ENCODE measurements around the gene RREB1. TPM values are rescaled to one million over a fixed set of nuclear protein-coding genes. Genes with fewer than 3 reads are reported as not detected.

Gene RREB1
- 1.2 and 1.5 TPM in 2 replicates for polyA plus RNA-seq (2011; rRNA removed)
- polyA minus RNA-seq (2011; rRNA and poly(A)+ RNA removed): 20.8 and 24.4 TPM in 2 replicates

GRCh38 chr6:7107578-7108195 lies at the start of gene RREB1:
Gene RREB1 (plus strand): TSS chr6:7107961. CDS start chr6:7181912, 73,951 bp downstream.
- no peak for DNase-seq (ENCODE audit: low read depth)
- Histone ChIP-seq H3K4me3 (ENCODE audit: low read depth, low read length) (peak within 1 kb of the TSS; percentile 91), H3K27me3 (ENCODE audit: control insufficient read depth, insufficient read depth, low read length) (no peaks in the 10 kb centered on the region), H3K36me3 (ENCODE audit: control insufficient read depth, insufficient read depth, low read length) (no peaks in the 10 kb centered on the region)
- CTCF ChIA-PET: interaction anchor here (1.1 to 2.0 kb wide), 3 partner anchors 21 to 377 kb away, joined by 4 to 5 read pairs (median 4); no protein-coding TSS in a partner anchor
- no peak for TF ChIP-seq CTCF (IDR thresholded peaks at IDR 0.05; ENCODE audit: insufficient read depth, low read depth, low read length)
- POLR2A ChIA-PET: interaction anchor here (1.0 kb wide), 1 partner anchor 135 kb away, joined by 4 read pairs; no protein-coding TSS in a partner anchor

- Histone ChIP-seq H3K27me3 (ENCODE audit: control insufficient read depth, insufficient read depth, low read length) (no peaks in the 10 kb centered on the region), H3K36me3 (ENCODE audit: control insufficient read depth, insufficient read depth, low read length) (no peaks in the 10 kb centered on the region), H3K4me3 (ENCODE audit: low read depth, low read length) (no peak overlapping the region)
- ChIA-PET POLR2A (interaction anchor here (0.7 kb wide), 1 partner anchor 9 kb away, joined by 3 read pairs; no protein-coding TSS in a partner anchor), CTCF (interaction anchor here (0.6 to 1.3 kb wide), 4 partner anchors 11 to 334 kb away, joined by 3 to 7 read pairs (median 4); no protein-coding TSS in a partner anchor)
- DNase-seq (ENCODE audit: low read depth): peak; percentile 87
- no peak for TF ChIP-seq CTCF (IDR thresholded peaks at IDR 0.05; ENCODE audit: insufficient read depth, low read depth, low read length)
Observed at GRCh38 chr6:7058250-7058923, 49.4 kb upstream of the RREB1 start.

- Histone ChIP-seq H3K36me3 (ENCODE audit: control insufficient read depth, insufficient read depth, low read length) (no peaks in the 10 kb centered on the region), H3K4me3 (ENCODE audit: low read depth, low read length) (no peak overlapping the region), H3K27me3 (ENCODE audit: control insufficient read depth, insufficient read depth, low read length) (no peaks in the 10 kb centered on the region)
- ChIA-PET CTCF (no interaction called here), POLR2A (no interaction called here)
- no peak for DNase-seq (ENCODE audit: low read depth)
- no peak for TF ChIP-seq CTCF (IDR thresholded peaks at IDR 0.05; ENCODE audit: insufficient read depth, low read depth, low read length)
Observed at GRCh38 chr6:7060769-7061516, 46.8 kb upstream of the RREB1 start.

GRCh38 chr6:7062451-7063162 lies 45.2 kb upstream of the RREB1 start:
- no peak for TF ChIP-seq CTCF (IDR thresholded peaks at IDR 0.05; ENCODE audit: insufficient read depth, low read depth, low read length)
- ChIA-PET CTCF (no interaction called here), POLR2A (no interaction called here)
- no peaks in the 10 kb centered on the region for H3K36me3 ChIP-seq (ENCODE audit: control insufficient read depth, insufficient read depth, low read length)
- no peak overlapping the region for H3K4me3 ChIP-seq (ENCODE audit: low read depth, low read length)
- no peak for DNase-seq (ENCODE audit: low read depth)
- H3K27me3 ChIP-seq (ENCODE audit: control insufficient read depth, insufficient read depth, low read length): no peaks in the 10 kb centered on the region
